ENCODE data around the gene NPBWR2.

The NPBWR2 gene

GRCh38 chr20:64146936-64147477 lies 39.6 kb upstream of the NPBWR2 start (continued):
- TF ChIP-seq ATF2 (tag by site-specific recombination; IDR thresholded peaks at IDR 0.05; ENCODE audit: low read depth) (no peak), ZNF302 (tag by site-specific recombination; IDR thresholded peaks at IDR 0.05; ENCODE audit: low read depth) (no peak), ZNF513 (tag by site-specific recombination; IDR thresholded peaks at IDR 0.05) (no peak)

- ChIA-PET POLR2A (no interaction called here), CTCF (no interaction called here)
- Histone ChIP-seq H3K27ac (ENCODE audit: extremely low read depth, low read depth, low read length) (no peak overlapping the region), H3K9me3 (ENCODE audit: control insufficient read depth, insufficient read depth, low read depth, low read length) (no peaks in the 10 kb centered on the region), H3K36me3 (ENCODE audit: control insufficient read depth in 2 of 2, insufficient read depth in 1 of 2, low read length in 2 of 2) (no peaks in the 10 kb centered on the region), H3K4me3 (ENCODE audit: low read depth, low read length) (no peak overlapping the region), H3K4me1 (ENCODE audit: control insufficient read depth, insufficient read depth, low read length) (no peaks in the 10 kb centered on the region)
- TF ChIP-seq TSHZ1 (tag by site-specific recombination; IDR thresholded peaks at IDR 0.05; ENCODE audit: borderline replicate concordance) (no peak), ZNF558 (tag by site-specific recombination; IDR thresholded peaks at IDR 0.05) (no peak), HOXA7 (CRISPR knock-in tag; IDR thresholded peaks at IDR 0.05; ENCODE audit: borderline replicate concordance) (no peak), ZNF571 (tag by site-specific recombination; IDR thresholded peaks at IDR 0.05) (no peak), ZNF701 (tag by site-specific recombination; IDR thresholded peaks at IDR 0.05) (no peak), ZNF580 (tag by site-specific recombination; IDR thresholded peaks at IDR 0.05) (no peak), ZNF24 (tag by site-specific recombination; IDR thresholded peaks at IDR 0.05) (no peak), ZNF140 (tag by site-specific recombination; IDR thresholded peaks at IDR 0.05) (no peak), ZNF221 (tag by site-specific recombination; IDR thresholded peaks at IDR 0.05; ENCODE audit: borderline replicate concordance) (no peak), ZNF169 (tag by site-specific recombination; IDR thresholded peaks at IDR 0.05) (no peak), ZNF155 (tag by site-specific recombination; IDR thresholded peaks at IDR 0.05) (no peak), ZFP3 (tag by site-specific recombination; IDR thresholded peaks at IDR 0.05; ENCODE audit: low read depth) (no peak), ZBTB49 (tag by site-specific recombination; IDR thresholded peaks at IDR 0.05; ENCODE audit: low read depth) (no peak), ZNF350 (tag by site-specific recombination; IDR thresholded peaks at IDR 0.05) (no peak), ZNF530 (tag by site-specific recombination; IDR thresholded peaks at IDR 0.05; ENCODE audit: low read depth) (no peak)
These were observed 39.1 kb upstream of the NPBWR2 start for GRCh38 chr20:64146301-64146935.
